Omental fat pad (tissue), 4 donors: ENCODE results near the gene OR4C6. TPM values are rescaled to one million over a fixed set of nuclear protein-coding genes. Genes with fewer than 3 reads are reported as not detected.

Experiments used
- ATAC-seq: fragments of 150-250 bp; one replicate; pipeline ENCODE4 v1.9.1; 2016; ENCODE audit warnings: mild to moderate bottlenecking, moderate library complexity; ENCODE audit not compliant: low FRiP score
- DNase-seq: peaks from one replicate; pipeline ENCODE4 v3.0.0-alpha.2; 2019; ENCODE audit warnings: low spot score
- total RNA-seq, 4 donors: library from RNA; depleted of rRNA; stranded (reverse); fragments of >200 nt; gene quantifications; one replicate each; pipeline ENCODE4 v1.1.0, GENCODE V29; 2016
- TF ChIP-seq, protein P1 (sequence below), 3 donors: fragments of 450-650 bp; IDR thresholded peaks; one replicate each; pipeline ENCODE4 v1.5.1; 2016 to 2017; ENCODE audit warnings: antibody characterized with exemption in 3 of 3, mild to moderate bottlenecking in 3 of 3, moderate library complexity in 2 of 3

The OR4C6 gene
- not detected for total RNA-seq

- no peak for DNase-seq
- TF ChIP-seq, protein P1, sequence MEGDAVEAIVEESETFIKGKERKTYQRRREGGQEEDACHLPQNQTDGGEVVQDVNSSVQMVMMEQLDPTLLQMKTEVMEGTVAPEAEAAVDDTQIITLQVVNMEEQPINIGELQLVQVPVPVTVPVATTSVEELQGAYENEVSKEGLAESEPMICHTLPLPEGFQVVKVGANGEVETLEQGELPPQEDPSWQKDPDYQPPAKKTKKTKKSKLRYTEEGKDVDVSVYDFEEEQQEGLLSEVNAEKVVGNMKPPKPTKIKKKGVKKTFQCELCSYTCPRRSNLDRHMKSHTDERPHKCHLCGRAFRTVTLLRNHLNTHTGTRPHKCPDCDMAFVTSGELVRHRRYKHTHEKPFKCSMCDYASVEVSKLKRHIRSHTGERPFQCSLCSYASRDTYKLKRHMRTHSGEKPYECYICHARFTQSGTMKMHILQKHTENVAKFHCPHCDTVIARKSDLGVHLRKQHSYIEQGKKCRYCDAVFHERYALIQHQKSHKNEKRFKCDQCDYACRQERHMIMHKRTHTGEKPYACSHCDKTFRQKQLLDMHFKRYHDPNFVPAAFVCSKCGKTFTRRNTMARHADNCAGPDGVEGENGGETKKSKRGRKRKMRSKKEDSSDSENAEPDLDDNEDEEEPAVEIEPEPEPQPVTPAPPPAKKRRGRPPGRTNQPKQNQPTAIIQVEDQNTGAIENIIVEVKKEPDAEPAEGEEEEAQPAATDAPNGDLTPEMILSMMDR (IDR thresholded peaks at IDR 0.05), result no peak
These were observed at the start of gene OR4C6 for GRCh38 chr11:55661901-55662300. OR4C6 (plus strand) TSS chr11:55662201; CDS start chr11:55665167, 2,966 bp downstream.

GRCh38 chr11:55624531-55624930 is 37.5 kb upstream of the OR4C6 start:
- TF ChIP-seq, protein P1 (IDR thresholded peaks at IDR 0.05), result no peak
- no peak for DNase-seq
- ATAC-seq, result no peak

More at GRCh38 chr11:55661901-55662300, at the start of gene OR4C6:
- ATAC-seq, result no peak

- ATAC-seq, result no peak
- DNase-seq, result no peak
- TF ChIP-seq, protein P1 (IDR thresholded peaks at IDR 0.05), result no peak
These were observed 27.2 kb upstream of the OR4C6 start, which contains the start of gene OR4P4 for GRCh38 chr11:55634813-55635212. OR4P4 (plus strand) TSS chr11:55635113.

DNA sequence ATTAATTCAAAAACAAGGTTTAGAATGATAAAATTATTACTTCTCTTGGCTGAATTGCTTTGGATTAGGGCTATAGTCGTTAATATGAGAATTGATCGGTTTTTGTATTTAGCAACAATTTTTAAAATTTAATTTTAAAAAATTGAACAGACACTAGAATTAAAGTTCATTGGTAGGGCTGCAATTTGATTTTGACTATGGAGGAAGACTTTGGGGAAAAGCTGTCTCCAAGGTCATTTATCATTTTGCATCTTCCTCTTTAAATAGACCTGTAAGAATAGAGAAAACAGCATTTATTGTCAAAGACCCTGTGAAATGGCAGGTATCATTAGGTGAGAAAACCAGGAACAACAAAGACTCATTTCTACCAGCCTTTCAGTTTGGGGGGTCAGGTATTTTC is 14.0 kb upstream of the OR4C6 start, which contains the start of gene OR4S2:
OR4S2 (plus strand) TSS at position 301 of the 400 bp plus-strand sequence. CDS start 2,577 bp downstream, outside the sequence.
- TF ChIP-seq, protein P1 (IDR thresholded peaks at IDR 0.05), result no peak
- DNase-seq (no peak), ATAC-seq (no peak)

- DNase-seq (no peak), ATAC-seq (no peak)
- TF ChIP-seq, protein P1 (IDR thresholded peaks at IDR 0.05), result no peak
These were observed 9.4 kb upstream of the OR4C6 start for GRCh38 chr11:55652560-55652959.

DNA sequence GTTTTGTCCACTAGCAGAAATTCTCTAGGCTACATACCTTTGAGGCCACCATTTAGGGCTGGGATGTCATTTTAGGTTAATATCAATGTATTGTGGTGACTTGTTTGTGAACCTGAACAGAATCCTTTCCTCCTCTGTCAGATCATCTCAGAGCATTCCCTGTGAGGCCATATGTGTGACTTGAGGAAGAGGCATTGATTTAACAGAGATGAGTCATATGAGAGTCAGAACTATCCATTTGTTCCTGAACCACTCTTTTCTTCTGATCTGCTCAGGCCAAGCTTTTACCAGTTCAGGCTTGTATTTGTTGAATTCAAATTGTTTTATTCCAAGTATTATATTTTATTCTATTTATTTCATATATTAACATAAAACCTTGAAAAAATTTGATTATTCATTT is 6.9 kb upstream of the OR4C6 start:
- TF ChIP-seq, protein P1 (IDR thresholded peaks at IDR 0.05), result no peak

GRCh38 chr11:55658031-55658573 is 3.9 kb upstream of the OR4C6 start:
- no peak for DNase-seq
- TF ChIP-seq, protein P1 (IDR thresholded peaks at IDR 0.05), result no peak
- ATAC-seq, result no peak

More for the DNA sequence above, 6.9 kb upstream of the OR4C6 start:
- DNase-seq, result no peak
- no peak for ATAC-seq
